Right ventricle myocardium superior (tissue), 1 donor: Measurements from ENCODE around the gene RALGPS1. TPM values are rescaled to one million over a fixed set of nuclear protein-coding genes. Genes with fewer than 3 reads are reported as not detected.

Experiments used
- ATAC-seq: fragments of 200-7000 bp; cut with Tn5 transposase; one replicate; pipeline ENCODE4 v1.9.1; 2020; ENCODE audit warnings: mild to moderate bottlenecking; ENCODE audit not compliant: poor library complexity
- DNase-seq: peaks from one replicate; pipeline ENCODE4 v3.0.0-alpha.2; 2020
- intact Hi-C: fragments of 100-400 bp; cut with DNase I; formaldehyde crosslinking; loops from one replicate; pipeline ENCODE4 v1.11.2; 2022
- total RNA-seq: library from RNA; stranded (reverse); fragmentation: NEBNext Ultra II Directional; extraction: Animal tissue kit (Norgen Biotek cat#: 25700); gene quantifications from one replicate; pipeline ENCODE4 v1.2.1, GENCODE V29; 2021
- donor health status: DM: no; HTN: yes; CAD: no; lungs with severe emphysema.

RALGPS1 gene
- total RNA-seq, 1 donor from 2014 or later = 17.7 TPM

DNA sequence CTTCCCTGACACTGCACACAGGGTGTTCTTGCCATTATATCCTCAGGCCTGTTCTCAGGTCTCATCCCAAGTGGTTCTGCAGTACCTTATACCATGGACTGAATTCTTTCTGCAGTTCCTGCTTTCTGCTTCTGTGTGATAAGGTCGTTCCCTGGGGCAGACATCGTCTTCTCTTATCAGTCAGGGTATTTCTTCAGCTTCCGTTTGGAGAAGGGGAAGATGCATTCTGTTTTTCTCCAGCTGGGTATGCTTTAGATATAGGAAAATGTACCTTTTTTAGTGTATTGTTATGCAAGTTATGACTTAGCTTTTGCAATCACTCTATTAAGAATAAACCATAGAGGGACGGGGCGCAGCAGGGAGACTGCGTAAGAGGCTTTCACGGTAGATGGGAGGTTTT is 31.1 kb downstream of the RALGPS1 start:
- DNase-seq (no peak), ATAC-seq (no peak)
- intact Hi-C loops = loop anchor here (2.0 kb wide), 1 partner anchor 251 kb away; no protein-coding TSS in a partner anchor

DNA sequence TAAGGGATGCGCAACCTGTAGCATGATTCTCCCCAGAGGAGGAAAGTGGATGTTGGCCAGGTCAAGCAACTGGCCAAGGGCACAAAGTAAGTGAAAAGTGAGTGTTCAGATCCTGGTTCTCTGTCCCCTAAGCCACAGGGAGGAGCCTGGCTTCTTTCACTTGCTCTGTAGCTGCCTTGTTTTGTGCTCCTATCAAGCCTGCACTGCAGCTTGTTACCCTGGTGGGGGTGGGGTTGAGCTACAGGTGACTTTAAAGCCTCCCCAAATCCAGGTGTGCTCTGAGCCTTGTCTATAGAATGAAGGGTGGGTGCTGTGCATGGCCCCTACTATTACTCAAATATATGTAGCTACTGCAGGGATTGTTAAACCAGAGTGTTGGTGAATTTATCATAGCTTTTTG is 32.9 kb downstream of the RALGPS1 start:
- intact Hi-C loops = no loop called here
- DNase-seq (no peak), ATAC-seq (no peak)

DNA sequence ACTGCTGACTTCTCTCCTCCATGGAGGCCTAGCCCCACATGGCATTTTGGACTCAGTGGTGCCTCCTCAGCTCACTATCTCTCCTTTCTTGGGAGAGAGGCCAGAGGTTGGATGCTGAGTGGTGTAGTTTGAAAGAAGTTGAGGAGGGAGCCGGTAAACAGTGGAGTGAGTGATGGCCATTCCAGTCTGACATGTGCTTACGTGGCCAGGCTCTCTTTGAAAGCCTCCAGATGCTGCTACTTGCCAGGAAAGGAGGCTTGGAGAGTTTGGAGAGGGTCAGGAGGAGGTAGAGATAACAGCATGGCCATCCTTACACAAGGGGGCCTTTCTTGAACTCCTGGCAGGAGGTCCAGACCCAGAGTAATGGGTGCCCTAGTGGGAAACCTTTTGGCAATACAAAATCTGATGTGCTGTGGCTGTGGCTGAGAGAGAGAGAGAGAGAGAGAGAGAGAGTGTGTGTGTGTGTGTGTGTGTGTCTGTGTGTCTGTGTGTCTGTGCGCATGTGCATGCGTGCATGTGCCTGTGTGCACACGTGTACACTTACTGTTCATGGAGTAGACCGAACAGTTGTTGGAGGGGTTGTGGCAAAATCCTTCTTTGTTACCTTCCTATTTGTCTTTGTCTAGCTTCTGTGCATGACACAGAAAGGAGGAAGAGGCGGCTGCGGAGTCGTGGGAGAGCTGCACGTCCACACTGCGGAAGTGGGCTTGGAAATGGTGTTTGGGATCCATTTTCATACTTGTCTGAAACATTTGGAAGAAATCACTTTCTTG is 37.8 kb downstream of the RALGPS1 start:
- no peak for DNase-seq
- ATAC-seq = no peak
- intact Hi-C loops = no loop called here

DNA sequence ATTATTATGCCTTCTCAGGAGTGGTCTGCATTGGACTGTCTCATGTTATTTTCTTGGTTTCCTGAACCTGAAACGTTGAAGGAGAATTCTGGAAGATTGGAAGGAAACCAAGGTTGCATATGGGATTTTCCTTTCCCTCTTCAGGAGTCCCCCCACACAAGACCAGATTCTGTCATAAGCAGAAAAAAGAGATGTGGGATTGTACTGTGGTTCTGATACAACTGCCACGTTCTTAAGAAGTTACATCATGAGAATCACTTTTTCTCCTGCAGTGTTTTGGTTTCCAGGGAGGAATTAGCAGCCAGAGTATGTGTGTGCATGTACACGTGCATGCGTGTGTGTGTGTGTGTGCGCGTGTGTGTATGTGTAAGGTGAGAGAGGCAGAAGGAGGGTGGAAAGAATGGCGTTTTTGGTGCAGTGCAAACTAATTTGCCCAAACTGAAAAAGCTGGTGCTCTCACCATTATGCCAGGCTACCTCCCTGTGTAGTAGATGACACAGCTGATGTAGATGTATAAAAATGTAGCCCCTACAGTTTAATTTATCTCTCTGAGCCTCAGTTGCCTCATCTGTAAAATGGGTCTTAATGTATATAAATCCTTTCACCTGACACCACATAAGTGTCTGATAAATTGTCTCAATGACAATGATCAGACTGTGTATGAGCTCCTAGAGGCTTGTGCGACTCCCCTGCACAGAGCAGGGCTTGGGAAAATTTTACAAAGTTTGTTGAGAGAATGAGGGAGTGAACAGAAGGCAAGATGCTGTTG is 38.6 kb downstream of the RALGPS1 start:
- no peak for ATAC-seq
- intact Hi-C loops = no loop called here
- no peak for DNase-seq

DNA sequence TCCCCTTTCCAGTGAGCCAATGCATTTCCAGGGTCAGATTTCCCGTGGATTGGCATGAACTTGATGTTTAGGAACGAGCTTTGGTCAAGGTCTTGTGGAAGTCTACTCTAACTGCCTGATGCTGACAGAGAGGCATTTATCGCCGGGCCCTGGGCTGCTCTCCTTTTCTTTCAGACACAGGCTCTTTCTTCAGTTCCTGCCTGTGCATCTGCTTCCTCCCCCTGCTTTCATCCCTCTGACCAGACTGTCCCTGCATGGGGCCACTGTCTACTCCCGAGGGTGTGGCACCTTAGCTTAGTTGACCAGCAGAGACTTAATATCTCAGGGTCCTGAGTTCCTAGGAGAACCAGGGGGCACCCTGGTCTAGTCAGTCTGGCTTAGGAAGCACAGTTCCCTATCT is 41.2 kb downstream of the RALGPS1 start:
- ATAC-seq = no peak

DNA sequence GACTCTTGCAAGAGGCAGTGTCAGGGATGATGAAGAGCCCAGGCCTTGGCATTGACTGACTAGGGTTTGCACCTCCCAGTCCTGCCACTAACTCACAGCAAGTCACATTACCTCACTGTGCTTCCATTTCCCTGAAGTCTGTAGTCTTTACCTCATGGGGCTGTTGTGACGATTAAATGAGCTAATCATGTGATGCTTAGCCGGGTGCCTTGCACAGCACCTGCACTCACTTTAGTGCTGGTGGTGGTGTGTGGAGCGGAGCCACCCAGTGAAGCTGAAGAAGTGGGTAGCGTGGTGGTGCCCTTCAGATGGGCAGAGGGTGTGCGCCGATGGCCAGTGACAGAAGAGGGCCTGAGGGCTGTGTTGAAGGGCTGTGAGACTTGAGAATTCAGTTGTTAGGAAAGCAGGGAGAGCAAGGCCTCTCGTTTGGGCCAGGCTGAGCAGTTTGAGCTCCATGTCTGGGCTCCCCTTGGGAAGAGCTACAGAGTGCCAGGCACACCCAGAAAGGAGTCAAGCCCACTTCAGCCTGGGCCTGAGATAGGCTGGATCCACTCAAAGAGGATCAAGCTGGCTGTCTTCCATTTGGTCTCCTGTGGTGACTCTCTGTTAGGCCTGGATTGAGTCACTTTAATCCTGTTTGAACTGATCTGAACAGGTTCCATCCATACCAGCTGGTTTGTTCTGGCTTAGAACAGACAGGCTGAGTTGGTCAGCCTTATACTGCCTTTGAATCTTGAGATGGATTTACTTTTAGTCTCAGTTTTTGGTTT is 42.5 kb downstream of the RALGPS1 start:
- intact Hi-C loops = no loop called here
- DNase-seq (no peak), ATAC-seq (peak; percentile 55)

More for the DNA sequence above, 41.2 kb downstream of the RALGPS1 start:
- DNase-seq = no peak
- intact Hi-C loops = no loop called here

DNA sequence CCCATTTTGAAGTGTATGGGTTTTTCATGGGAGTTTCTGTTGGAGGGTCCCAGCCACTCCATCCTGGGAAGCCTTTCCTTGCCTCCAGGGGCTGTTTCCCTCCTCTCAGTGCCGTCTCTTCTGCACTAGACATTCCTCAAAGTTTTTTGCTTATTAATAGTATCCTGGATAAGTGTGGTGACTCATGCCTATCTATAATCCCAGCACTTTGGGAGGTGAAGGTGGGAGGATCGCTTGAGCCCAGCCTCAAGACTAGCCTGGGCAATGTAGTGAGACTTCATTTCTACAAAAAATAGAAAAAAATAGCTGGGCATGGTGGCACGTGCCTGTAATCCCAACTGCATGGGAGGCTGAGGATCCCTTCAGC is 43.1 kb downstream of the RALGPS1 start:
- no peak for DNase-seq
- ATAC-seq = peak; percentile 81
- intact Hi-C loops = no loop called here

DNA sequence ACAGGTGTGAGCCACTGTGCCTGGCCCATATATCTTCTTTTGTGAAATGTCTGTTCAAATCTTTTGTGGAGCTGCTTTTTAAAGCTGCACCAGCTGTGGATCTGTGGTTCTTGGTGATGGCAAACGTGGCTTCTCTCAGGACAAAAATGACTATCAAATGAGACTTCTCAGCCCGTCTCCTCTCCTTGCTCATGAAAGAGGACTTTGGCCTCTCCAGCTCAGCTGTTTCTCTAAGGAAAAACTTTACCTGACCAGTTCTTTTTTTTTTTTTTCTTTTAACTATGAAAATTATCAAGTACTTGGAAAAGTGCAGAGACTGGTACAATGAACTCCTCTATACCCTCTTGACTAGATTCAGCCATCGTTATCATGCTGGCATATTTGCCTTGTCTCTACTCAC is 44.8 kb downstream of the RALGPS1 start:
- intact Hi-C loops = no loop called here
- DNase-seq (no peak), ATAC-seq (no peak)

DNA sequence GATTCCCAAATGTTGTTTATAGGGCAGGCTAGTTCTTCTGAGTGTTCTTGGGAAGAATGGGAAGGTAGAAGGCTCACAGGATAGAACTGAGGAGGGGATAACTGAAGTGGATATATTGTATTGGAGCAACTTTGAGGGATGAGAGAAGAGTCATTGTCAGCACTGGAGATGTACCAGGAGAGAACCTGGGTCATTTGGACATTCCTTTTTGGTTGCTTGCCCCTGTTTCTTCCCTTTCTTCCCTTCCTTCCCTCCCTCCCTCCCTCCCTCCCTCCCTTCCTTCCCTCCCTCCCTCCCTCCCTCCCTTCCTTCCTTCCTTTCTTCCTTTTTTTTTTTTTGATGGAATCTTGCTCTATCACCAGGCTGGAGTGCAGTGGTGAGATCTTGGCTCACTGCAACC is 45.3 kb downstream of the RALGPS1 start:
- no peak for ATAC-seq
- intact Hi-C loops = no loop called here
- DNase-seq = no peak

DNA sequence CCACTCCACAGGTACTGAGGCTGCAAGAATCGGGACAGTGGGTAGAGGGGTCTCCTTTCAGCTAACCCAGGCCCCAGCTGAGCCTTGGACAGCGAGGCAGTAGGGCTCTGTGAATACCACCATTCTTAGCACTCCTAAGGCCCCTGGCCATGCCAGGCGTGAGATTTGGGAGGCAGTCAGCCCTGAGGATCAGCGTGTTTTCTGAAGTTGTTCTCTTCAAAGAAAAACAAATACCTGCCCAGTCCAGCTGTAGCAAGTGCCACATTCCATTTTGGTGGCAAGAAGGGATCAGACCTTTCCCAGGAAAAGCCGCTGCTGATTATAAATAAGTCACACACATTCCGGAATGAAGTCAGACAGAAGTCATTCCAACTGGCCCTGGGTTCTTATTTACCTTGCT is 47.8 kb downstream of the RALGPS1 start:
- intact Hi-C loops = no loop called here
- no peak for DNase-seq
- ATAC-seq = no peak

DNA sequence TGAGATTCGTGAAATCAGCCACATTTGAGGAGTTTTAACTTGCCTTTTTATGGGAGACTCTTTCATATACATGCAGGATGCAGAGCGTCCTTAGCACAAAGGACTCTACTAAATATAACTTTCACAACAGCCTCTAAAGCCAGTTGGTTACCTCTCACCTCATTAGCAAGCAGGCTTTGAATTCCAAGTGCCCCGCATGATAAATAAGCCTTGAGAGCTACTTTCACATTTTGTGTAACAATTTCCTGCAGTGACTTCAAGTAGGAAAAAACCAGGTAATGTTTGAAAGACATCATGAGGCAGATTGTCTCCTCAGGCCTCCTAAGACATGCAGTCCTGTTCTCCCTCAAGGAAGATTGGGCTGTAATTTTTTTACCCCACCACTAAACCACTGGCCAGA is 50.5 kb downstream of the RALGPS1 start:
- intact Hi-C loops = no loop called here
- ATAC-seq = peak; percentile 82

DNA sequence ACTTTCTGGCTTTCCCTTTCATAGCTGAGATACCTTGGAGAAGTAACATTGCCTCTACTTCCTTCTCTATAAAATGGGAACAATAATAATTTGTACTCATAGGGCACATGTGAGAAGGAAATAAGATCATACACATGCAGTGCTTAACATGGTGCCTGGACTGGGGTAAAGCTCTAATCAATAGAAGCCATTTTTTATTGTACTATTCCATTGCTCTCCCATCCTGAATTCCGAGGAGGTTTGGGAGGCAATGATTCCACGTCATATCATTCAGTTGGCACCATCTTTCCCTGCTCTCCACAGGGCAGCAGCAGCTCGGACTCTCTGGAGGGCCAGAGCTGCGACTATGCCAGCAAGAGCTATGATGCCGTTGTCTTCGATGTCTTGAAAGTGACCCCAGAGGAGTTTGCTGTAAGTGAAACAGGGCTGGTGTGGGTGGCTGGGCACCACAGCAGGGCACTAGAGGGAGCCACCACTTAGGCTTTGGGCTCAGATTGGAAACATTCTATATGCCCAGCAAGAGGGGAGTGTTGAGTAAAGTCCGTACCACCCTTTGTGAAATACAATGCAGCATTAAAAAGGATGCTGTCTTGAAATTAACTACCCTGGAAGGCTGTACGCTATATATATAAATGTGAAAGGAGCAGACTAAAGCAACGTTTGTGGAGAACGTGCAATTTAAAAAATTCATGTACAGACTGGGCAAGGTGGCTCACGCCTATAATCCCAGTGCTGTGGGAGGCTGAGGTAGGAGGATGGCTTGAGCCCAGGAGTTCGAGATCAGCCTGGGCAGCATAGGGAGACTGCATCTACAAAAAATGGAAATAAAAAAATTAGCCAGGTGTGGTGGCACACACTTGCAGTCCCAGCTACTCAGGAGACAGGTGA is 51.2 kb downstream of the RALGPS1 start:
- intact Hi-C loops = no loop called here
- DNase-seq = peak; percentile 65
- ATAC-seq = peak; percentile 77

More for the DNA sequence above, 50.5 kb downstream of the RALGPS1 start:
- no peak for DNase-seq

DNA sequence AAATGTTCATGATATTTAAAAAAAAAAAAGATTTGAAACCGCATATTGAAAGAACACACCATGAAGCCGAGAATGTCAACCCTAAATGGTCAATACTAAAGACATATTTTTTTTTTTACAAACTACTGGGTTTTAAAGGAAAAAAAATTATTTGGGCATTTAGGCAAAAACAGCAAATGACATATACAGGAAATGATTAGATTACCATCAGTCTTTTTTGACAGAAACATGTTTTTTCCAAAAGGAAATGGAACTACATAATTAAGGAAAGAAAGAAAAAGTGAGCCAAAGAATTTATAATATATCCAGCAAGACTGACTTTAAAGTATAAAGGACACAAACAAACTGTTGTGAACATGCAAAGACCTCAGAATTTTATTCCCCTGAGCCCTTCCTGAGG is 56.7 kb downstream of the RALGPS1 start:
- DNase-seq (no peak), ATAC-seq (no peak)
- intact Hi-C loops = no loop called here

DNA sequence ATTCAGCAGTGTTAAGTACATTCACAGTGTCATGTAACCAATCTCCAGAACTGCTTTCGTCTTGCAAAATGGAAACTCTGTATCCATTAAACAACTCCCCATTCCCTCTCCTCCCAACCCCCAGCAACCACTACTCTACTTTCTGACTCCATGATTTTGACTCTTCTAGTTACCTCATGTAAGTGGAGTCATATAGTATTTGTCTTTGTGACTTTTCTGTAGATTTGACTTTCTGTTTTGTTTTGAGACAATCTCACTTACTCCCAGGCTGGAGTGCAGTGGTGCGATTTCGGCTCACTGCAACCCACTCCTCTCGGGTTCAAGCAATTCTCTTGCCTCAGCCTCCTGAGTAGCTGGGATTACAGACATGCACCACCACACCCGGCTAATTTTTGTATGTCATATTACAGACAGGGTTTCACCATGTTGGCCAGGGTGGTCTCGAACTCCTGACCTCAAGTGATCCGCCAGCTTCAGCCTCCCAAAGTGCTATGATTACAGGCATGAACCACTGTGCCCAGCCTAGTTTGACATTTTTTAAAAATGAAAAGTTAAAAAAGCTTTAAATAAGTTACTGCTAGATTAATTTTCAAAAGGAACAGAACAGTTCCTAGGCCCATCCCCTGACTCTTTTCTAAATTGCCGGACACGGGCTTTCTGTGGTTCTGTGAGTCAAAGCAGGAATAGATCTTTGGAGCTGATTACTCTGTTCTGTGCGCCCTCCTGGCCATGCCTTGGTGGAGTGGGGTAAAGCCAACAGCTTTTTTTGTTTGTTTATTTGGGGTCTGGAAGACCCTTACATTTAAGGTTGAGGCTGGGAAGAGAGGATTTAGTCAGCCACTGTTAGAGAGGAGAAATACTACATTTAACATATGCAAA is 59.3 kb downstream of the RALGPS1 start:
- ATAC-seq = no peak
- DNase-seq = no peak
- intact Hi-C loops = no loop called here

DNA sequence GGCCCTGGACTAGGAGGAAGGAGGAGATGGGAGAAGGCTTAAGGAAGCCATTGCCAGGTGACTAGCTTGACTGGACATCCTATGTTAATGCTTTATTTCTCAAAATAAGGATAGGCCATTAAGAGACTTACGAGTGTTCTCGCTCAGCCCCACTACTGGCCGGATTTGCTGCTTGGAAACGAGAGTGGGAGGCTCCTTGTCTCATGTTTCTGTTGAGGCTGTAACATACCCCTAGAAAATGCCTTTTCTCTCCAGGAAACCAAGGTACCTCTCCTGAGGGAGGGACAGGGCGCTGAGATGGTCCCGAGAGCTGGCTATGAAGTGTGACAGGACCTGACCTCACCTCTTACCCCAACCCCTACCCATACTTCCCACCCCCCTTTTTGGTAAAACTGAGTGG is 60.0 kb downstream of the RALGPS1 start:
- intact Hi-C loops = no loop called here
- no peak for DNase-seq
- no peak for ATAC-seq

DNA sequence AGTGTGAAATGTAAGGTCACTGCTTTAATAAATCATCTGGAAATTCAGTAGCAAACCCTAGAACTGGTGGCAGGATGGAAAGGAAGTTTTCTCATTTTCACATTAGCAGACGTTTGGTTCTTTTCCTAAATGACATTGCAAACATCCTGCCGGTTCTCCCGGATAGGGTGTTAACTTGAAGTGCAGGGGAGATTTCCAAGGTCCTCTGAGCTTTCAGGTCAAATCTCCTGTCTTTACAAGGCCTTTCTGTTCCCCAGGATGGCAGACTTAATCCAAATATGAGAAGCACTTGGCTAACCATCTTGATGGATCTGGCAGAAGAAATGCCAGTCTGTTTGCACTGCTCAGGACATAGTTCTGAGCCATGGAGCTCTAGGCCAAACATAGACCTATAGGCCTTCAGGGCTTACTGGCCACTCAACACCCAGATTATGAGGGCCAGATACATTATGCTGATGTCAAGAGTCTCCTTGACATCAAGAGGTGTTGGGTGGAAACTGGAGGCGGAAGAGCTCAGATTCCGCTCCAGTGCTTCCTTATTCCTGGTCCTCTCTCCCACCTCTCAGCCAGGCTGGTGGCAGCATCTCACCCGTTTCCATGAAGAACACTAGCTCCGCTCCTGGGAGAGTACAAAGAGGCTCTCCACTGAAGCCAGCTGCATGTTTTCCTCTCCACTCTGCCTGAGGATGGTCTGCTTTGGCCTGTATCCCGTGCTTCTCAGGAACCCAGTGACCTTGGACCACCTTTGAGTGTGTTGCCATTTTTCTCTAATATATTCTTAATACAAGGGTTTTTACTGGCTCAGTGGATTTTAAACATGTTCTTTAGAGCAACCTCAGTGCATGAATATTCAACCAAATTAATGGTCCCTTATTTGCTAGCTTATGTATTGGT is 61.0 kb downstream of the RALGPS1 start:
- intact Hi-C loops = no loop called here
- ATAC-seq (peak; percentile 25), DNase-seq (no peak)

DNA sequence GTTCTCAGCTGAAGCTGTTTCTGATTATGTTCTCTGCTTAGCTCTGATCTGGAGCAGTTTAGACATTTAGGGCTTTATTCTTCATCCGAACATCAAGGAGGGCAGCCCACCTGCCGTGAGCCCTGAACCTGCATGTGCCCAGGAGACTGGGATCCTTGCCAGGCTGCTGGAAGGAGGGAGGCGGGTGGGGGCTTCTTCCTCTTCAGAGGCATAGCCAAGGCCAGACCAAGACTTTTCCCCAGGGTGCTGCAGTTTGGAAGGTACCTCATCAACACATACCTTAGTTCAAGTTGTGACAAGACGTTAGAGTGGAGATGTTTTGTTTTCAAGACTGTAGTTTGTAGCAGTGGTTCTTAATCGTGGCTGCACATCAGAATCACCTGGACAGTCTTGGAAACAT is 64.9 kb downstream of the RALGPS1 start:
- ATAC-seq = no peak
- no peak for DNase-seq
- intact Hi-C loops = no loop called here
